Caco-2 (cell line): ENCODE results near the gene IP6K1. TPM values are rescaled to one million over a fixed set of nuclear protein-coding genes. Genes with fewer than 3 reads are reported as not detected.

ENCODE experiments used
- BruUV-seq: library from RNA; stranded (reverse); fragments of 400-500 nt; replicated peaks from 2 replicates; lab custom pipeline; 2021; lab: Mats Ljungman, UMichigan
- CTCF ChIA-PET: fragments of 300-600 bp; sonication (Branson Sonifier 250); formaldehyde crosslinking; loops from one replicate; lab custom pipeline; 2022; ENCODE audit warnings: antibody characterized with exemption; lab: Charles Lee
- POLR2A ChIA-PET: fragments of 300-600 bp; sonication (Branson Sonifier 250); formaldehyde crosslinking; loops from one replicate; lab custom pipeline; 2022; ENCODE audit warnings: antibody characterized with exemption; lab: Charles Lee
- DNase-seq, 2 experiments: peaks; one replicate each; pipeline versions ENCODE4 v3.0.0 to v3.0.0-alpha.2; 2020 to 2022
- H3K27me3 ChIP-seq: replicated peaks from 2 replicates; pipeline ENCODE4 v1.6.0; 2011; ENCODE audit warnings: low read length; ENCODE audit not compliant: control insufficient read depth, insufficient read depth
- H3K36me3 ChIP-seq: 2 replicates; pipeline ENCODE4 v1.5.1; 2011; ENCODE audit warnings: low read length; ENCODE audit not compliant: control insufficient read depth, insufficient read depth
- H3K4me1 ChIP-seq: fragments of 250-450 bp; sonication (Bioruptor Pico); 2 replicates; pipeline ENCODE4 v1.5.1; 2020; ENCODE audit warnings: mild to moderate bottlenecking
- H3K4me3 ChIP-seq: 2 replicates; pipeline ENCODE4 v1.5.1; 2011; ENCODE audit warnings: low read depth, mild to moderate bottlenecking, control low read depth, low read length
- H3K9me3 ChIP-seq: fragments of 250-450 bp; sonication (Bioruptor Pico); 2 replicates; pipeline ENCODE4 v1.5.1; 2020; ENCODE audit warnings: mild to moderate bottlenecking, moderate library complexity
- H3K27ac Mint-ChIP-seq: one replicate; pipeline ENCODE4 v1.8.0; 2022; ENCODE audit warnings: mixed read lengths; ENCODE audit not compliant: unreplicated experiment
- H3K27me3 Mint-ChIP-seq: one replicate; pipeline ENCODE4 v1.8.0; 2022; ENCODE audit warnings: mixed read lengths; ENCODE audit not compliant: insufficient read depth, unreplicated experiment
- H3K36me3 Mint-ChIP-seq: one replicate; pipeline ENCODE4 v1.8.0; 2022; ENCODE audit warnings: mild to moderate bottlenecking, mixed read lengths; ENCODE audit not compliant: insufficient read depth, unreplicated experiment
- H3K4me1 Mint-ChIP-seq: one replicate; pipeline ENCODE4 v1.8.0; 2022; ENCODE audit warnings: low read depth, mixed read lengths; ENCODE audit not compliant: unreplicated experiment
- H3K4me3 Mint-ChIP-seq: one replicate; pipeline ENCODE4 v1.8.0; 2022; ENCODE audit warnings: mild to moderate bottlenecking, moderate library complexity, mixed read lengths; ENCODE audit not compliant: unreplicated experiment
- H3K9me3 Mint-ChIP-seq: one replicate; pipeline ENCODE4 v1.8.0; 2022; ENCODE audit warnings: mixed read lengths; ENCODE audit not compliant: unreplicated experiment
- CTCF ChIP-seq, 2 experiments: fragments of 200-600 bp in 1 of 2; IDR thresholded peaks; 1 replicate in 1 of 2; 2 replicates in 1 of 2; pipeline versions ENCODE4 v1.5.1 to v1.8.0; 2011 to 2022; ENCODE audit warnings: antibody characterized with exemption in 1 of 2, control low read depth in 1 of 2, inconsistent platforms in 1 of 2, low read depth in 1 of 2, low read length in 1 of 2, mild to moderate bottlenecking in 1 of 2, moderate library complexity in 1 of 2; ENCODE audit not compliant: insufficient read depth in 1 of 2, severe bottlenecking in 1 of 2, unreplicated experiment in 1 of 2
- intact Hi-C: fragments of 100-400 bp; cut with micrococcal nuclease; formaldehyde crosslinking; loops from one replicate; pipeline ENCODE4 v1.10.0; 2022; ENCODE audit not compliant: unreplicated experiment
- total RNA-seq: library from RNA; stranded (reverse); gene quantifications from 2 replicates; pipeline ENCODE4 v1.2.3, GENCODE V29; 2022

IP6K1 gene
- total RNA-seq, 1 experiment from 2014 or later, result 35.5 TPM

DNA sequence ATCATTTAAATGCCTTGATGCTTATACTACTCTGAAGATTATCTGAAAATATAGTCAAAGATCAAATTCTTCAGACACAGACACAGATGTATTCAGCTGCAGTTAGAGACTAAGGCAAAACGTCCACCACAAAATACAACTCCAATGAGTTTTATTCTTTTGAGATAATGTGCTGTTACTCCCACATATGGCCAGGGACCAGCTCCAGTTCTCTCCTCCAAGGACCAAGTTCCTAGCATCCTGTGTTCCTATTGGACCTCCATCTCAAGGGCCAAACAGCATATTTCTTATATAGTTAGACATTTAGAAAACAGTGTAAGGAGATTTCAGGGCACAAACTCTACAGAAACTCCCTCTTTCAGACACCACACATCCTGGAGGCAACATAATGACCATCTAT is 27.1 kb downstream of the IP6K1 start:
- Mint-ChIP-seq H3K27me3 (no peaks in the 10 kb centered on the region), H3K27ac (no peak overlapping the region), H3K4me3 (no peak overlapping the region), H3K36me3 (peaks cover 19% of the 10 kb centered on the region), H3K9me3 (no peaks in the 10 kb centered on the region), H3K4me1 (no peaks in the 10 kb centered on the region)
- intact Hi-C loops, result no loop called here
- ChIA-PET POLR2A (no interaction called here), CTCF (no interaction called here)
- TSS peak; percentile 8 for BruUV-seq
- no peak for DNase-seq
- 0 out of 2 replicates have a peak, but pooled peaks cover 3% of the 10 kb centered on the region for H3K9me3 ChIP-seq
- no peaks in the 10 kb centered on the region for H3K27me3 ChIP-seq
- no peaks in the 10 kb centered on the region for H3K4me1 ChIP-seq
- no peaks in the 10 kb centered on the region for H3K36me3 ChIP-seq
- H3K4me3 ChIP-seq, result no peak overlapping the region
- no peak for TF ChIP-seq CTCF (IDR thresholded peaks at IDR 0.05; ENCODE audit: insufficient read depth in 1 of 2, low read depth in 1 of 2, low read length in 1 of 2, severe bottlenecking in 1 of 2, unreplicated experiment in 1 of 2)

GRCh38 chr3:49757197-49757596 is 29.1 kb downstream of the IP6K1 start:
- no peak for TF ChIP-seq CTCF (IDR thresholded peaks at IDR 0.05; ENCODE audit: insufficient read depth in 1 of 2, low read depth in 1 of 2, low read length in 1 of 2, severe bottlenecking in 1 of 2, unreplicated experiment in 1 of 2)
- peaks cover 27% of the 10 kb centered on the region for H3K36me3 Mint-ChIP-seq
- ChIA-PET CTCF (no interaction called here), POLR2A (no interaction called here)
- no peak for DNase-seq
- no peaks in the 10 kb centered on the region for H3K9me3 Mint-ChIP-seq
- no TSS peak for BruUV-seq
- H3K4me3 ChIP-seq, result no peak overlapping the region
- no peak overlapping the region for H3K27ac Mint-ChIP-seq
- H3K4me3 Mint-ChIP-seq, result no peak overlapping the region
- no peaks in the 10 kb centered on the region; the same call in 1 of the 2 replicates for H3K36me3 ChIP-seq
- H3K4me1 ChIP-seq, result no peaks in the 10 kb centered on the region; the same call in 1 of the 2 replicates
- 0 out of 2 replicates have a peak, but pooled peaks cover 3% of the 10 kb centered on the region for H3K9me3 ChIP-seq
- peaks cover 6% of the 10 kb centered on the region for H3K4me1 Mint-ChIP-seq
- no peaks in the 10 kb centered on the region for H3K27me3 Mint-ChIP-seq
- intact Hi-C loops, result no loop called here
- no peaks in the 10 kb centered on the region for H3K27me3 ChIP-seq

DNA sequence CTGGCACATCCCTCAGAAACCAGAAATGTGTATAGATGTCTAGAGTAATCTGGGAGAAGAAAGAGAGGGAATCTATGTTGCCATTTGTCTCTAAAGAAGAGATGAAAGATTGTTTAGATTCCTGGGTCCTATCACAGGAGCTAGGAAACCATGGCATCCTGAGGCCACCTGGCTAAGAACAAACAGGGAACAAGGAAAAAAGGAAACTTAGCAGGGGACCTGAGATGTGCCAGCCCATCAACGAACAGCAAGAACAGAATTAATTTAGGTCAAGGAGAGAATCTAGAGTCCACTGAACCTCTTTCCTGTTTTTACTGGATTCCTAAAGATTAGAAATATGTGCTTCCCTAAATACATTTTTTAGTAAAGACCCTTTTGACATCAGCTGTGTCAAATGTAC is 30.3 kb downstream of the IP6K1 start:
- Histone ChIP-seq H3K4me3 (no peak overlapping the region), H3K9me3 (0 out of 2 replicates have a peak, but pooled peaks cover 3% of the 10 kb centered on the region), H3K4me1 (peaks cover 10% of the 10 kb centered on the region; the same call in 1 of the 2 replicates), H3K36me3 (no peaks in the 10 kb centered on the region; the same call in 1 of the 2 replicates), H3K27me3 (no peaks in the 10 kb centered on the region)
- BruUV-seq, result no TSS peak
- Mint-ChIP-seq H3K9me3 (no peaks in the 10 kb centered on the region), H3K36me3 (peaks cover 27% of the 10 kb centered on the region), H3K4me1 (peaks cover 6% of the 10 kb centered on the region), H3K4me3 (no peak overlapping the region), H3K27ac (no peak overlapping the region), H3K27me3 (no peaks in the 10 kb centered on the region)
- ChIA-PET CTCF (no interaction called here), POLR2A (no interaction called here)
- intact Hi-C loops, result no loop called here
- DNase-seq, result no peak
- no peak for TF ChIP-seq CTCF (IDR thresholded peaks at IDR 0.05; ENCODE audit: insufficient read depth in 1 of 2, low read depth in 1 of 2, low read length in 1 of 2, severe bottlenecking in 1 of 2, unreplicated experiment in 1 of 2)
